ENCODE measurements around the gene MBD4. TPM values are rescaled to one million over a fixed set of nuclear protein-coding genes. Genes with fewer than 3 reads are reported as not detected.

The MBD4 gene
- total RNA-seq, 6 donors from 2014 or later, result 22.3 to 43.2 (median 34.6) TPM

- H3K4me3 ChIP-seq, result no peak overlapping the region
- DNase-seq (no peak), ATAC-seq (ENCODE audit: low FRiP score in 2 of 2) (no peak)
- 87 to 94% methylated on average over 2 of the region's 2 CpGs for WGBS, 2 donors
- peaks cover 2 to 8% (median 4%) of the 10 kb centered on the region in 4 donors for H3K4me1 ChIP-seq
- TF ChIP-seq POLR2A (IDR thresholded peaks at IDR 0.05) (no peak), EP300 (IDR thresholded peaks at IDR 0.05) (no peak), POLR2AphosphoS5 (IDR thresholded peaks at IDR 0.05) (no peak)
- no peaks in the 10 kb centered on the region for H3K9me3 ChIP-seq
- H3K27me3 ChIP-seq, result no peaks in the 10 kb centered on the region
- H3K27ac ChIP-seq, result no peak overlapping the region
- H3K36me3 ChIP-seq, result peaks cover 0 to 10% (median 4%) of the 10 kb centered on the region in 4 donors
These were observed 57.4 kb downstream of the MBD4 start for GRCh38 chr3:129382366-129382765.

Small RNA genes within 50 kb of the gene (small RNA-seq; reads per million reads assigned to genes)
- 12.0 to 40.8 (median 23.3) reads per million in 4 donors for gene SNORA7B

Other genes with a start within 250 kb of the MBD4 start
- gene COPG1, start 190.3 kb downstream of the MBD4 start, total RNA-seq, result 100 to 1,000 TPM; 108 to 191 (median 171) TPM
- gene HMCES, start 161.1 kb downstream of the MBD4 start, total RNA-seq, result 10 to 100 TPM; 27.0 to 38.0 (median 31.1) TPM
- 10 to 100 TPM in 1 of 6 donors, 1 to 10 TPM in 4, under 1 TPM in 1; 0.72 to 10.5 (median 5.1) TPM for gene EFCAB12, start 11.3 kb downstream of the MBD4 start, total RNA-seq
- 100 to 1,000 TPM in 1 of 6 donors, 10 to 100 TPM in 5; 23.7 to 126 (median 29.1) TPM for gene IFT122, start 276 bp upstream of the MBD4 start, total RNA-seq
- not detected for gene RHO, start 88.7 kb upstream of the MBD4 start, total RNA-seq
- not detected for gene H1-8, start 103.2 kb upstream of the MBD4 start, total RNA-seq
- 100 to 1,000 TPM in 5 of 6 donors, 10 to 100 TPM in 1; 95.3 to 607 (median 227) TPM for gene PLXND1, start 166.7 kb upstream of the MBD4 start, total RNA-seq

All from upper lobe of left lung (tissue), 6 donors.